ENCODE data around the gene RBFOX2. TPM values are rescaled to one million over a fixed set of nuclear protein-coding genes. Genes with fewer than 3 reads are reported as not detected.

Gene RBFOX2
- total and polyA plus RNA-seq, 2 donors from 2014 or later, result 17.2 to 68.6 TPM

DNA sequence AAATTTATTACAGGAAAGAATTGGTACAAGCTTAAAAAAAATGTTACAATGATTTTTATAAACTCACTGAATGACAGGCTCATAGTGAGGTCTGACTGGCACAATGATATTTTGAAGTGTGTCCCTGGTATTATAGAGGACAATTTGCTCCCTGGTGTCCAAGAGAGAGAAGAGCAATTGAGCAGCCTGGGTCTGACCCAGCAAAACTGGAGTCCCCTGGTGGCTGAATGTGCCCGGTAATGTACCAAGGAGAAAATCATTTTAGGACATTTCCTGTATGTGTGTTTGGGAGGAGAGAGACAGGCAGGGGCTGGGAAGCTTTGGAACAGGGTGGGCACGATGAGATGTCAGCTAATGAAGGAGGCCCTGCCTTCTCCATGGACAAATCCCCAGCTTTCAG, 185.7 kb downstream of the RBFOX2 start:
- H3K9me3 ChIP-seq (ENCODE audit: control insufficient read depth in 2 of 3, insufficient read depth in 1 of 3, low read length in 3 of 3), result no peaks in the 10 kb centered on the region
- FAIRE-seq, result no peak
- intact Hi-C loops (cut with DNase I), result no loop called here

DNA sequence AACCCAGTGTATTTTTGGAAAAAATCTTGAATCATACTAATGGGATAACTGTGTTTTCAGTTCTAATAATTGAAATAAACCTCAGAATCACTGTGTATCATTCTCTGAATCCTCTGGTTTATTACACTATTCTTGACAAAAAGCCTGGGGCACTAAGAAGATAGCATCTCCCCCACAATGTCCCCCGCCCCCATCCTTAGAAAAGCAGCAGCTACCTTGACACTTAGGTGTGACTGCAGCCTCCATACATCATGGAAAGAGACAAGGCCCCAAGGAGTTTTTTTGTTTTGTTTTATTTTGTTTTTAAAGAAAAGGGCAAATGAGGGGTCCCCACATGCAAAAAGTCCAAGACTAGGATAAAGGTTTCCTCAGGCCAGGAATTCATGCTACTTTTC, 186.1 kb downstream of the RBFOX2 start:
- Histone ChIP-seq H3K9me3 (ENCODE audit: control insufficient read depth in 2 of 3, insufficient read depth in 1 of 3, low read length in 3 of 3) (no peaks in the 10 kb centered on the region), H3K36me3 (ENCODE audit: control insufficient read depth in 2 of 3, insufficient read depth in 3 of 3, low read length in 3 of 3) (no peaks in the 10 kb centered on the region), H3K27me3 (ENCODE audit: control insufficient read depth, insufficient read depth, low read length) (no peaks in the 10 kb centered on the region), H3K9ac (ENCODE audit: low read length in 3 of 3) (no peak overlapping the region), H3K4me3 (ENCODE audit: low read length in 3 of 3) (no peak overlapping the region), H3K27ac (ENCODE audit: low read depth in 2 of 2, low read length in 2 of 2) (no peak overlapping the region), H3K4me1 (ENCODE audit: control insufficient read depth in 2 of 3, insufficient read depth in 2 of 3, low read depth in 1 of 3, low read length in 3 of 3) (peaks cover 0 to 8% (median 8%) of the 10 kb centered on the region in 3 donors)
- TF ChIP-seq, protein P1, sequence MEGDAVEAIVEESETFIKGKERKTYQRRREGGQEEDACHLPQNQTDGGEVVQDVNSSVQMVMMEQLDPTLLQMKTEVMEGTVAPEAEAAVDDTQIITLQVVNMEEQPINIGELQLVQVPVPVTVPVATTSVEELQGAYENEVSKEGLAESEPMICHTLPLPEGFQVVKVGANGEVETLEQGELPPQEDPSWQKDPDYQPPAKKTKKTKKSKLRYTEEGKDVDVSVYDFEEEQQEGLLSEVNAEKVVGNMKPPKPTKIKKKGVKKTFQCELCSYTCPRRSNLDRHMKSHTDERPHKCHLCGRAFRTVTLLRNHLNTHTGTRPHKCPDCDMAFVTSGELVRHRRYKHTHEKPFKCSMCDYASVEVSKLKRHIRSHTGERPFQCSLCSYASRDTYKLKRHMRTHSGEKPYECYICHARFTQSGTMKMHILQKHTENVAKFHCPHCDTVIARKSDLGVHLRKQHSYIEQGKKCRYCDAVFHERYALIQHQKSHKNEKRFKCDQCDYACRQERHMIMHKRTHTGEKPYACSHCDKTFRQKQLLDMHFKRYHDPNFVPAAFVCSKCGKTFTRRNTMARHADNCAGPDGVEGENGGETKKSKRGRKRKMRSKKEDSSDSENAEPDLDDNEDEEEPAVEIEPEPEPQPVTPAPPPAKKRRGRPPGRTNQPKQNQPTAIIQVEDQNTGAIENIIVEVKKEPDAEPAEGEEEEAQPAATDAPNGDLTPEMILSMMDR (IDR thresholded peaks at IDR 0.05; ENCODE audit: borderline replicate concordance, extremely low read depth, insufficient read depth), result no peak
- no peak for FAIRE-seq
- DNase-seq, result no peak
- intact Hi-C loops (cut with DNase I), result no loop called here

More for the DNA sequence above, 185.7 kb downstream of the RBFOX2 start:
- Histone ChIP-seq H3K4me3 (ENCODE audit: low read length in 3 of 3) (no peak overlapping the region), H3K27ac (ENCODE audit: low read depth in 2 of 2, low read length in 2 of 2) (no peak overlapping the region), H3K36me3 (ENCODE audit: control insufficient read depth in 2 of 3, insufficient read depth in 3 of 3, low read length in 3 of 3) (no peaks in the 10 kb centered on the region), H3K9ac (ENCODE audit: low read length in 3 of 3) (no peak overlapping the region), H3K4me1 (ENCODE audit: control insufficient read depth in 2 of 3, insufficient read depth in 2 of 3, low read depth in 1 of 3, low read length in 3 of 3) (peaks cover 0 to 8% (median 8%) of the 10 kb centered on the region in 3 donors), H3K27me3 (ENCODE audit: control insufficient read depth, insufficient read depth, low read length) (no peaks in the 10 kb centered on the region)
- TF ChIP-seq, protein P1 (IDR thresholded peaks at IDR 0.05; ENCODE audit: borderline replicate concordance, extremely low read depth, insufficient read depth), result peak; percentile 38
- DNase-seq, result no peak

DNA sequence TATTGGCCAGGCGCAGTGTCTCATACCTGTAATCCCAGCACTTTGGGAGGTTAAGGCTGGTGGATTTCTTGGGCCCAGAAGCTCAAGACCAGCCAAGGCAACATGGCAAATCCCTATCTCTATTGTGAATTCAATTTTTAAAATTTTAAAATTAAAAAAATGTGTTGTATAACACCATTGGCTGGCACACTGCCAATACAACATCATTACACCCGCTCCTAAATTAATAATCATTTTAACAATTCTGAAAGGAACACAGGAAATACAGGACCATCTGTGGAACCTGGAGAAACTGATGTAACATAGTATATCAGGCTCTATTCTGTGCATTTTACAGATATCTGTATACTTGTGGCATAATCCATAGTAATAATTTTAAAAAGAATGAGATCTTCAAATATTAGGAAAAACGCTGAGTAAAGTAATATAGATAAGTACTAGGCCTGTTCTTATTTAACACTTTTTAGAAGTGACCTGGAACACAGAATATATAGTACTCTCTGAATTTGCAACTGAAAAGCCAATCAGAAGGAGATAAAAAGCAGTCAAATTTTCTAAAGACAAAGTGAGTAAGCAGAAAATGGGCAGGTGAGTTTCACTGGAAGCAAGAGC, 186.6 kb downstream of the RBFOX2 start:
- Histone ChIP-seq H3K4me1 (ENCODE audit: control insufficient read depth in 2 of 3, insufficient read depth in 2 of 3, low read depth in 1 of 3, low read length in 3 of 3) (peaks cover 5 to 12% (median 12%) of the 10 kb centered on the region in 3 donors), H3K4me3 (ENCODE audit: low read length in 3 of 3) (no peak overlapping the region), H3K9me3 (ENCODE audit: control insufficient read depth in 2 of 3, insufficient read depth in 1 of 3, low read length in 3 of 3) (no peaks in the 10 kb centered on the region), H3K27ac (ENCODE audit: low read depth in 2 of 2, low read length in 2 of 2) (no peak overlapping the region), H3K27me3 (ENCODE audit: control insufficient read depth, insufficient read depth, low read length) (no peaks in the 10 kb centered on the region), H3K9ac (ENCODE audit: low read length in 3 of 3) (no peak overlapping the region), H3K36me3 (ENCODE audit: control insufficient read depth in 2 of 3, insufficient read depth in 3 of 3, low read length in 3 of 3) (no peaks in the 10 kb centered on the region)
- TF ChIP-seq, protein P1 (IDR thresholded peaks at IDR 0.05; ENCODE audit: borderline replicate concordance, extremely low read depth, insufficient read depth), result no peak
- intact Hi-C loops (cut with DNase I), result no loop called here
- DNase-seq (no peak), FAIRE-seq (no peak)
